NCI-H2196 (cell line): Measurements from ENCODE around the gene MAST2.
"Not testable (repeated sequence)": the region's sequence is repeated elsewhere in the genome, so short reads cannot be mapped to it uniquely, and the experiment has no call there.

Experiments
- DNase-seq: peaks from one replicate; lab custom pipeline; 2025; ENCODE audit not compliant: unreplicated experiment; lab: John Stamatoyannopoulos, UW

MAST2 gene

GRCh38 chr1:46057215-46057614 is 253.8 kb downstream of the MAST2 start:
- DNase-seq, result not testable (repeated sequence)

GRCh38 chr1:46057781-46058180 is 254.4 kb downstream of the MAST2 start:
- no peak for DNase-seq

- no peak for DNase-seq
Measured at GRCh38 chr1:46058936-46059335, 255.5 kb downstream of the MAST2 start.

GRCh38 chr1:46061146-46061545 is 257.7 kb downstream of the MAST2 start:
- DNase-seq, result no peak

- DNase-seq, result peak; percentile 31
Measured at GRCh38 chr1:46062651-46063319, 259.4 kb downstream of the MAST2 start.

- DNase-seq, result no peak
Measured at GRCh38 chr1:46064708-46065107, 261.3 kb downstream of the MAST2 start.

- DNase-seq, result no peak
Measured at GRCh38 chr1:46065405-46065804, 262.0 kb downstream of the MAST2 start.

- no peak for DNase-seq
Measured at GRCh38 chr1:46067652-46068051, 264.2 kb downstream of the MAST2 start.

GRCh38 chr1:46068525-46068924 is 265.1 kb downstream of the MAST2 start:
- DNase-seq, result no peak

GRCh38 chr1:46070164-46070814 is 266.9 kb downstream of the MAST2 start:
- DNase-seq, result no peak

- DNase-seq, result no peak
Measured at GRCh38 chr1:46072975-46073374, 269.6 kb downstream of the MAST2 start.

GRCh38 chr1:46076343-46076742 is 272.9 kb downstream of the MAST2 start:
- DNase-seq, result no peak

- peak; percentile 36 for DNase-seq
Measured at GRCh38 chr1:46077644-46078043, 274.2 kb downstream of the MAST2 start.

- no peak for DNase-seq
Measured at GRCh38 chr1:46080257-46080656, 276.8 kb downstream of the MAST2 start.

GRCh38 chr1:46081206-46081605 is 277.8 kb downstream of the MAST2 start:
- no peak for DNase-seq

GRCh38 chr1:46081619-46082018 is 278.2 kb downstream of the MAST2 start:
- no peak for DNase-seq

- DNase-seq, result no peak
Measured at GRCh38 chr1:46083579-46083978, 280.2 kb downstream of the MAST2 start.

GRCh38 chr1:46084553-46085451 is 281.4 kb downstream of the MAST2 start:
- no peak for DNase-seq
